GM23248 (cell line): Measurements from ENCODE around the gene PLXDC1.

Experiments
- EZH2 ChIP-seq: fragments of 200-600 bp; sonication (generic); IDR thresholded peaks from 2 replicates; pipeline ENCODE4 v1.6.1; 2018; ENCODE audit warnings: antibody characterized with exemption, mild to moderate bottlenecking; ENCODE audit not compliant: insufficient read depth, poor library complexity, severe bottlenecking
- EZH2phosphoT487 ChIP-seq: fragments of 200-600 bp; sonication (generic); IDR thresholded peaks from 2 replicates; pipeline ENCODE4 v1.6.1; 2018; ENCODE audit warnings: antibody characterized with exemption, moderate library complexity, mild to moderate bottlenecking, low read depth; ENCODE audit not compliant: insufficient read depth

DNA sequence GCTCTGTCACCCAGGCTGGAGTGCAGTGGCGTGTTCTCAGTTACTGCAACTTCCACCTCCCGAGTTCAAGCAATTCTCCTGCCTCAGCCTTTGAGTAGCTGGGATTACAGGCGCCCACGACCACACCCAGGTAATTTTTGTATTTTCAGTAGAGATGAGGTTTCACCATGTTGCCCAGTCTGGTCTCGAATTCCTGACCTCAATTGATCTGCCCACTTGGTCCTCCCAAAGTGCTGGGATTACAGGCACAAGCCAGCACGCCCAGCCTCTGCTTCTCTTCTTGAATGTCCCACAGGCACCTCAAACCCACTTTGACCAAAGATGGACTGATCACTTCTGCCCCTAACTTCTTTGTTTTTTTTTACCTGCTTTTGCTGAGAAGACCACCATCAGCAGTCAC lies 19.1 kb upstream of the PLXDC1 start:
- TF ChIP-seq EZH2, result no peak
- TF ChIP-seq EZH2phosphoT487, result no peak
